Measurements from ENCODE around the gene DST. TPM values are rescaled to one million over a fixed set of nuclear protein-coding genes. Genes with fewer than 3 reads are reported as not detected.
A peak's percentile ranks its signal among the peaks of the same experiment; 100 is the strongest.

Gene DST
- total RNA-seq, 1 donor from 2014 or later, result 450 TPM

- no peak for ATAC-seq
- TF ChIP-seq CTCF (IDR thresholded peaks at IDR 0.05), result no peak
Observed at GRCh38 chr6:56509031-56509430, 133.7 kb downstream of the DST start.

GRCh38 chr6:56507517-56507916, 135.2 kb downstream of the DST start:
- H3K9me3 ChIP-seq, result no peaks in the 10 kb centered on the region
- no peak for DNase-seq
- no peak for ATAC-seq
- no peak for TF ChIP-seq CTCF (IDR thresholded peaks at IDR 0.05)
- no peaks in the 10 kb centered on the region for H3K27me3 ChIP-seq
- H3K36me3 ChIP-seq, result peaks cover 40% of the 10 kb centered on the region
- intact Hi-C loops (cut with DNase I), result no loop called here
- H3K4me3 ChIP-seq, result no peak overlapping the region
- no peaks in the 10 kb centered on the region for H3K4me1 ChIP-seq
- H3K27ac ChIP-seq, result peak overlapping the region; percentile 38

More at GRCh38 chr6:56509031-56509430, 133.7 kb downstream of the DST start:
- H3K27ac ChIP-seq, result no peak overlapping the region
- no peaks in the 10 kb centered on the region for H3K4me1 ChIP-seq
- no peaks in the 10 kb centered on the region for H3K9me3 ChIP-seq
- peaks cover 39% of the 10 kb centered on the region for H3K36me3 ChIP-seq
- DNase-seq, result no peak
- no peak overlapping the region for H3K4me3 ChIP-seq
- intact Hi-C loops (cut with DNase I), result no loop called here
- no peaks in the 10 kb centered on the region for H3K27me3 ChIP-seq

- intact Hi-C loops (cut with DNase I), result no loop called here
- Histone ChIP-seq H3K4me1 (no peaks in the 10 kb centered on the region), H3K27ac (no peak overlapping the region), H3K9me3 (no peaks in the 10 kb centered on the region), H3K4me3 (no peak overlapping the region), H3K36me3 (peaks cover 54% of the 10 kb centered on the region), H3K27me3 (no peaks in the 10 kb centered on the region)
- no peak for TF ChIP-seq CTCF (IDR thresholded peaks at IDR 0.05)
- no peak for DNase-seq
- ATAC-seq, result no peak
Observed at GRCh38 chr6:56505512-56506260, 137.0 kb downstream of the DST start.

GRCh38 chr6:56501993-56502392, 140.7 kb downstream of the DST start:
- ATAC-seq (no peak), DNase-seq (no peak)
- Histone ChIP-seq H3K9me3 (no peaks in the 10 kb centered on the region), H3K27me3 (no peaks in the 10 kb centered on the region), H3K36me3 (peaks cover 63% of the 10 kb centered on the region), H3K4me1 (no peaks in the 10 kb centered on the region), H3K27ac (no peak overlapping the region), H3K4me3 (no peak overlapping the region)
- no peak for TF ChIP-seq CTCF (IDR thresholded peaks at IDR 0.05)
- intact Hi-C loops (cut with DNase I), result no loop called here

GRCh38 chr6:56499095-56499494, 143.6 kb downstream of the DST start:
- TF ChIP-seq CTCF (IDR thresholded peaks at IDR 0.05), result no peak
- ATAC-seq (no peak), DNase-seq (no peak)
- no peak overlapping the region for H3K4me3 ChIP-seq
- H3K4me1 ChIP-seq, result no peaks in the 10 kb centered on the region
- H3K27me3 ChIP-seq, result no peaks in the 10 kb centered on the region
- peaks cover 56% of the 10 kb centered on the region for H3K36me3 ChIP-seq
- H3K27ac ChIP-seq, result no peak overlapping the region
- intact Hi-C loops (cut with DNase I), result no loop called here
- H3K9me3 ChIP-seq, result no peaks in the 10 kb centered on the region
